PC-9 (cell line): Measurements from ENCODE around the gene FUBP1. TPM values are rescaled to one million over a fixed set of nuclear protein-coding genes. Genes with fewer than 3 reads are reported as not detected.

Source experiments
- BruUV-seq: library from RNA; stranded (reverse); fragments of 400-500 nt; replicated peaks from 2 replicates; lab custom pipeline; 2021; lab: Mats Ljungman, UMichigan
- CTCF ChIA-PET: fragments of 300-600 bp; sonication (Branson Sonifier 250); formaldehyde crosslinking; loops from one replicate; lab custom pipeline; 2022; ENCODE audit warnings: antibody characterized with exemption; lab: Charles Lee
- POLR2A ChIA-PET: fragments of 300-600 bp; sonication (Branson Sonifier 250); formaldehyde crosslinking; loops from one replicate; lab custom pipeline; 2022; ENCODE audit warnings: antibody characterized with exemption; ENCODE audit not compliant: unreplicated experiment; lab: Charles Lee
- DNase-seq, 2 experiments: peaks; one replicate each; pipeline versions ENCODE4 v3.0.0 to v3.0.0-alpha.2; 2015 to 2022; ENCODE audit warnings: mixed read lengths in 1 of 2
- H2AFZ ChIP-seq: fragments of 200-600 bp; sonication (generic); 2 replicates; pipeline ENCODE4 v1.8.1; 2017; ENCODE audit warnings: antibody characterized with exemption
- H3F3A ChIP-seq: fragments of 200-600 bp; sonication (generic); 2 replicates; pipeline ENCODE4 v1.8.1; 2017; ENCODE audit warnings: antibody characterized with exemption, mild to moderate bottlenecking, low read depth; ENCODE audit not compliant: insufficient read depth
- H3K27ac ChIP-seq: fragments of 200-600 bp; sonication (generic); 2 replicates; pipeline ENCODE4 v1.6.1; 2016; ENCODE audit warnings: mixed run types
- H3K27me3 ChIP-seq: fragments of 200-600 bp; sonication (generic); 2 replicates; pipeline ENCODE4 v1.6.1; 2016; ENCODE audit warnings: low read depth, mixed run types; ENCODE audit not compliant: insufficient read depth
- H3K36me3 ChIP-seq: fragments of 200-600 bp; sonication (generic); 2 replicates; pipeline ENCODE4 v1.6.1; 2016; ENCODE audit warnings: low read depth, mixed run types
- H3K4me1 ChIP-seq: fragments of 200-600 bp; sonication (generic); replicated peaks from 2 replicates; pipeline ENCODE4 v1.6.1; 2016; ENCODE audit warnings: mixed run types; ENCODE audit not compliant: insufficient read depth
- H3K4me2 ChIP-seq: fragments of 200-600 bp; sonication (generic); 2 replicates; pipeline ENCODE4 v1.6.1; 2017; ENCODE audit warnings: mixed run types
- H3K4me3 ChIP-seq: fragments of 200-600 bp; sonication (generic); 2 replicates; pipeline ENCODE4 v1.6.1; 2016; ENCODE audit warnings: mixed run types
- H3K79me2 ChIP-seq: fragments of 200-600 bp; sonication (generic); 2 replicates; pipeline ENCODE4 v1.6.1; 2017; ENCODE audit warnings: low read depth, mixed run types
- H3K9me2 ChIP-seq: fragments of 200-600 bp; sonication (generic); 2 replicates; pipeline ENCODE4 v1.8.1; 2017; ENCODE audit warnings: mild to moderate bottlenecking; ENCODE audit not compliant: insufficient read depth
- H3K9me3 ChIP-seq: fragments of 200-600 bp; sonication (generic); 2 replicates; pipeline ENCODE4 v1.8.1; 2016; ENCODE audit warnings: low read depth; ENCODE audit not compliant: insufficient read depth
- H4K20me1 ChIP-seq: fragments of 200-600 bp; sonication (generic); 2 replicates; pipeline ENCODE4 v1.8.1; 2017; ENCODE audit not compliant: insufficient read depth
- EZH2 ChIP-seq: fragments of 200-600 bp; sonication (generic); IDR thresholded peaks from 2 replicates; pipeline ENCODE4 v1.8.0; 2017; ENCODE audit warnings: antibody characterized with exemption, low read depth
- intact Hi-C: fragments of 100-400 bp; cut with micrococcal nuclease; formaldehyde crosslinking; loops from one replicate; pipeline ENCODE4 v1.10.0; 2022; ENCODE audit not compliant: unreplicated experiment
- total RNA-seq: library from RNA; stranded (reverse); gene quantifications from 2 replicates; pipeline ENCODE4 v1.2.3, GENCODE V29; 2021
- TF ChIP-seq, protein P1 (sequence below): fragments of 200-600 bp; sonication (generic); conservative IDR thresholded peaks from 2 replicates; pipeline ENCODE4 v1.6.1; 2017; ENCODE audit warnings: mixed run types, antibody characterized with exemption, mild to moderate bottlenecking, moderate library complexity

Gene FUBP1
- total RNA-seq, 1 experiment from 2014 or later, result 152 TPM

DNA sequence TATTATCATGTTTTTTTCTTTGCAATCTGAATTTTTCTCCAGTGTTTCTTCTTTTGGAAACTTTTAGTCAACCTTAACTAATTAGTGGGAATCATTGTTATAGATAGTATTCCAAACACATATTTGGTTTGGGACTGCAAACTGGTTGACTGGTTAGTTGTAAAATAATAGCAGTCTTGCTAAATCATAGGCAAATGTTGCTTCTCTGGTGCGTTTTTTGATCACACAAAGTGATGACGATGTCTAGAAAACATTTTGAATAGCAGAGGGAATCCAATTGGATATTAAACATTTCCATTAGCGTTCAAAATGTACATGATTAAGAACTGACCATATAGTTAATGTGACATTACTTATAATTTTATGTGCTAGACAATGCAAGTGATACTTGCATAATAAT, 30.4 kb upstream of the FUBP1 start:
- Histone ChIP-seq H3F3A (peaks cover 11% of the 10 kb centered on the region), H3K27me3 (no peaks in the 10 kb centered on the region), H3K4me2 (peak overlapping the region; percentile 79; the same call in 1 of the 2 replicates), H3K4me1 (peaks cover 30% of the 10 kb centered on the region), H3K79me2 (peaks cover 65% of the 10 kb centered on the region), H3K36me3 (peaks cover 12% of the 10 kb centered on the region), H3K9me2 (no peaks in the 10 kb centered on the region), H3K27ac (no peak overlapping the region), H3K4me3 (peak overlapping the region; percentile 26; the same call in 1 of the 2 replicates), H3K9me3 (no peaks in the 10 kb centered on the region), H4K20me1 (no peaks in the 10 kb centered on the region), H2AFZ (no peak overlapping the region)
- TF ChIP-seq, protein P1, sequence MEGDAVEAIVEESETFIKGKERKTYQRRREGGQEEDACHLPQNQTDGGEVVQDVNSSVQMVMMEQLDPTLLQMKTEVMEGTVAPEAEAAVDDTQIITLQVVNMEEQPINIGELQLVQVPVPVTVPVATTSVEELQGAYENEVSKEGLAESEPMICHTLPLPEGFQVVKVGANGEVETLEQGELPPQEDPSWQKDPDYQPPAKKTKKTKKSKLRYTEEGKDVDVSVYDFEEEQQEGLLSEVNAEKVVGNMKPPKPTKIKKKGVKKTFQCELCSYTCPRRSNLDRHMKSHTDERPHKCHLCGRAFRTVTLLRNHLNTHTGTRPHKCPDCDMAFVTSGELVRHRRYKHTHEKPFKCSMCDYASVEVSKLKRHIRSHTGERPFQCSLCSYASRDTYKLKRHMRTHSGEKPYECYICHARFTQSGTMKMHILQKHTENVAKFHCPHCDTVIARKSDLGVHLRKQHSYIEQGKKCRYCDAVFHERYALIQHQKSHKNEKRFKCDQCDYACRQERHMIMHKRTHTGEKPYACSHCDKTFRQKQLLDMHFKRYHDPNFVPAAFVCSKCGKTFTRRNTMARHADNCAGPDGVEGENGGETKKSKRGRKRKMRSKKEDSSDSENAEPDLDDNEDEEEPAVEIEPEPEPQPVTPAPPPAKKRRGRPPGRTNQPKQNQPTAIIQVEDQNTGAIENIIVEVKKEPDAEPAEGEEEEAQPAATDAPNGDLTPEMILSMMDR, result no peak
- TF ChIP-seq EZH2, result no peak
- ChIA-PET POLR2A (interaction anchor here (0.5 kb wide), 1 partner anchor 44 kb away, joined by 6 read pairs; no protein-coding TSS in a partner anchor), CTCF (no interaction called here)
- no TSS peak for BruUV-seq
- DNase-seq, result no peak
- intact Hi-C loops, result loop anchor here (5.0 kb wide), 1 partner anchor 63 kb away; no protein-coding TSS in a partner anchor

DNA sequence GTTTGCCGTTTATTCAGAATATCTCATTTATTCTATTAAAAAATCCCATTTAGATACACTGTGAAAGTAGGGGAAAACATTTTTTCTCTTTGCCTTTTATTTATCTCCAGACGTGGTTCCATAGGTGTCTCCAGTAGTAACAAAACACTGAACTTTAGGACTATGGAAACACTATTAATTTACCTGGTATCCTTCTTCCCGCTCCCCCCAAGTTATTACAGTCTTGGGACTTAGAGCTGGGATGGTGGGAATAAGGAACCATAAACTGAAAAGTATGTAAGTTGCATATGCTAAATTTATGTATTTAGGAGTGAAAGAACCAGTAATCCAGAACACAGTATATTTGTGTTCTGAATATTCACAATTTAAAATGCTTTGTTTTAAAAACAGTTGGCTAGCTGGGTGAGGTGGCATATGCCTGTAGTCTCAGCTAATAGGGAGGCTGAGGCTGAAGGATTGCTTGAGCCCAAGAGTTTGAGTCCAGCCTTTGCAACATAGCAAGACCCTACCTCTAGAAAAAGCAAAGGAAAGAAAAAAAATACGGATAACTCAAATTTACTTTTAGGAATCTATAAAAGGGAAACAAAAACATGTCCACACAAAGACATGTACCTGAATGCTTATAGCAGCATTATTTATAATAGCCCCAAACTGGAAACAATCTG, 28.9 kb upstream of the FUBP1 start:
- Histone ChIP-seq H3K4me2 (peak overlapping the region; percentile 79), H4K20me1 (no peaks in the 10 kb centered on the region), H2AFZ (no peak overlapping the region), H3K27ac (no peak overlapping the region), H3K4me3 (peak overlapping the region; percentile 73; the same call in 1 of the 2 replicates), H3K27me3 (no peaks in the 10 kb centered on the region), H3K36me3 (no peaks in the 10 kb centered on the region), H3K4me1 (peaks cover 44% of the 10 kb centered on the region), H3K79me2 (peaks cover 65% of the 10 kb centered on the region), H3F3A (peaks cover 25% of the 10 kb centered on the region), H3K9me3 (no peaks in the 10 kb centered on the region), H3K9me2 (no peaks in the 10 kb centered on the region)
- DNase-seq, result no peak
- POLR2A ChIA-PET, result interaction anchor here (0.6 kb wide), 1 partner anchor 163 kb away, joined by 3 read pairs; no protein-coding TSS in a partner anchor
- intact Hi-C loops, result loop anchor here (5.0 kb wide), 1 partner anchor 64 kb away; no protein-coding TSS in a partner anchor
- BruUV-seq, result no TSS peak
- no peak for TF ChIP-seq EZH2
- TF ChIP-seq, protein P1, result no peak
- CTCF ChIA-PET, result interaction anchor here (0.5 kb wide), 1 partner anchor 107 kb away, joined by 3 read pairs; no protein-coding TSS in a partner anchor

DNA sequence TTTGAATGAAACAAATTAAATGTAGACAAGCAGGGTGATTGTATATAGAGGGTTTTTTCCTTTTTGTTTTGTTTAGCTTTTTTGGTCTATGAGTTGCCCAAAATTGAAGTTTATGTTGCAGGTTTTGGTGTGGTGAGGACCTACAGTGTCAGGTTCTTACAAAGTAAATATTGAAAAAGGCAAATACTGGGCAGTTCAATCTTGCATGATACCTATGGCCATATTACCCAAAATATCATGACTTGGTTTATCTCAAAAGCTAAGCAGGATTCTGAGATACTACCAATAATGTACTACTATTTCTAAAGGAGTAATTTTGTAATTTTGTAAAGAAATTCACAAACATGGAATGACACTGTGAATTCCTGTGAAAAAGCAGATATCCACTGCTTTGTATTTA, 27.6 kb upstream of the FUBP1 start:
- H3F3A ChIP-seq, result peaks cover 33% of the 10 kb centered on the region
- peak overlapping the region; percentile 79 for H3K4me2 ChIP-seq
- intact Hi-C loops, result loop anchor here (5.0 kb wide), 1 partner anchor 66 kb away; no protein-coding TSS in a partner anchor
- no peaks in the 10 kb centered on the region for H3K36me3 ChIP-seq
- no TSS peak for BruUV-seq
- ChIA-PET POLR2A (interaction anchor here (0.6 kb wide), 2 partner anchors 28 to 108 kb away, joined by 3 to 5 read pairs; no protein-coding TSS in a partner anchor), CTCF (interaction anchor here (0.5 to 0.7 kb wide), 2 partner anchors 9 to 26 kb away, joined by 3 to 6 read pairs; no protein-coding TSS in a partner anchor)
- H3K9me2 ChIP-seq, result no peaks in the 10 kb centered on the region
- no peaks in the 10 kb centered on the region for H3K27me3 ChIP-seq
- TF ChIP-seq EZH2, result no peak
- TF ChIP-seq, protein P1, result no peak
- H3K9me3 ChIP-seq, result no peaks in the 10 kb centered on the region
- peak overlapping the region; percentile 73 for H3K4me3 ChIP-seq
- no peak for DNase-seq
- peaks cover 65% of the 10 kb centered on the region for H3K79me2 ChIP-seq
- peaks cover 52% of the 10 kb centered on the region for H3K4me1 ChIP-seq
- peak overlapping the region; percentile 37 for H3K27ac ChIP-seq
- no peaks in the 10 kb centered on the region for H4K20me1 ChIP-seq
- no peak overlapping the region for H2AFZ ChIP-seq
